GM19193 (cell line): ENCODE measurements around the gene RNASEL.

Experiments used
- POLR2A ChIP-seq: IDR thresholded peaks from 4 replicates; pipeline ENCODE4 v1.6.1; 2011; ENCODE audit not compliant: insufficient read depth, insufficient read length; ENCODE audit errors: extremely low read depth

Gene RNASEL

DNA sequence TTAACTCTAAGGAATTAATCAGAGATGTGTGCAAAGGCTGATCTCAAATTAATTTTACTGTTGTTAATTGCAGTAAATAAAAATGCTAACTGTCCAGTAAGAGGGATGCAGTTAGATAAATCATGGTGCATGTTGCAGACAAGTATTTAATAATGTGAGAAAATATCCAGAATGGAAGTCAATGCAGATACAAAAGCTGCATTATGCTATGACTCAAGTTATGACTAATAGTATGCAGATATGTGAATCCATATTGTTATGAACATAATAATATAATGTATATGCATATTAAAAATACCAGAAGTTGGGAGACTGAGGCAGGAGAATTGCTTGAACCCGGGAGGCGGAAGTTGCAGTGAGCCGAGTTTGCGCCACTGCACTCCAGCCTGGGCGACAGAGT lies 21.4 kb downstream of the RNASEL start:
- no peak for TF ChIP-seq POLR2A

DNA sequence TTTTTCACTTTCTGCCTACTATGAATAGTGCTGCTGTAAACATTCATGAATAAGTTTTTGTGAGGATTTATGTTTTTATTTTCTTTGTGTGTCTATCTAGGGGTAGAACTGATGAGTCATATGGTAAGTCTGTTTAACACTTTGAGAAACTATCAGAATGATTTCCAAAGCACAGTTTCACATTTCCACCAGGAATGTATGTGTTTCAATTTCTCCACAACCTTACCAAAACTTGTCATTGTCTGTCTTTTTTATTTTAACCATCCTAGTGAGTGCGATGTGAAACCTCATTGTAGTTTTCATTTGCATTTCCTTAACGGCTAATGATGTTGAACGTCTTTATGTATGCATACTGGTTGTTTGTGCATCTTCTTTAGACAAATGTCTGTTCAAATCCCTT lies 23.5 kb downstream of the RNASEL start:
- TF ChIP-seq POLR2A: no peak

DNA sequence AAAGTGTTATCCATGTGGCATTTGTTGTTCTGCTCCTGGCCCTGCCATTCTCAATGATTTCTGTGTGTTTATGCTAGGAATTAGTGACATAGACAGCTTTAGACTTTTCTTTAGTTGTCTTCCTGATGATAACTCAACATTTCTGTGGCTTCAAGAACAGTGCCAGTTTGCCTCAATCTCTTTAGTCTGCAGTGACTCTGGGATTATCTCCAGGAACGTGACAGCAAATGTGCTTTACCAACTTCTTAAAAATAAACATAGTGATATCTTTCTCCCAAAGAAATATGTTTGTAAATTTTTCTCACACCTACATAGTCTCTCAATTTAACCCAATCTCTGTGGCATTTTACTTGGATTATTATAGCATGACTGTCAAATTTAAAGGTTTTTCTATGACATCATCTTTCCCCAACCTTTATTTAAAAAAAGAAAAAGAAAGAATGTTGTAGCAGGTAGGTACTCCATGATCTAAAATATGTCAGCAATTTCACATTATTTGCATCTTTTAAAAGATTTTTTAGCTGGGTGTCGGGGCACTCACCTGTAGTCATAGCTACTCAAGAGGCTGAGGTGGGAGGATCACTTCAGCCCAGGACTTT lies 24.6 kb downstream of the RNASEL start:
- no peak for TF ChIP-seq POLR2A

DNA sequence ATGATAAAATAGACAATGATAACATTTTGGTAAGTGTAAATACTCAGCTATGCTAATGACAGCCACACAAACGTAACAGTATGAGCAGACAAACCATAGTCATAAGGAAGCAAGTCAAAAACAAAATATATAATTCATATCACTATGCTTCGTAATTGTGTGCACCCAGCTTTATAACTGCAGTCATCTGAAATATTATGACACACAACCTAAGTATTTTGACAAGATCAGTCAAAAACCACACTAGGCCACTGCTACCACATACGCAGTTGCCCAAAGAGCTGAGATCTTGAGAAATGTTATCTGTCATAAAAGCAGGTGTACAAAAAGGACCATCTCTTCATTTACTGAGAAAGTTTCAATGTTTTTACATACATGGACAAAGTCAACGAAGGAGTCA lies 26.0 kb downstream of the RNASEL start:
- TF ChIP-seq POLR2A: no peak

DNA sequence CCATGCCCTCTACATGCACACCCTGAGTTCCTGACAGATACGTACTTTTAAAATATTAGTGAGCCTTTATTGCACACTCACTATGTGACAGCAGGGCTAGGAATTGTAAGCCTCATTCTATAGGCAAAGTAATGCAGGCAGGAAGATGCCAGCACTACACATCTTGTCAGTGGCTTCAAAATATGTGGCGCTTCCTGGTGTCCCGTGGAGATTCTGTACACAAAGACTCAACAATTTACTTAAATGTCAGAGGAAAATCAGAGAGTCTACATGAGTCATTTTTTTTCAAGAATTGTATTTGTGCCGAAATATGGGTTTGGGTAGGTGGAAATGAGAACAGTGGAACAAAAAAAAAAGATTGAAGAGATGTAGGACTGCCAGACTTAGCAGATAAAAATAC lies 27.6 kb downstream of the RNASEL start:
- TF ChIP-seq POLR2A: no peak

DNA sequence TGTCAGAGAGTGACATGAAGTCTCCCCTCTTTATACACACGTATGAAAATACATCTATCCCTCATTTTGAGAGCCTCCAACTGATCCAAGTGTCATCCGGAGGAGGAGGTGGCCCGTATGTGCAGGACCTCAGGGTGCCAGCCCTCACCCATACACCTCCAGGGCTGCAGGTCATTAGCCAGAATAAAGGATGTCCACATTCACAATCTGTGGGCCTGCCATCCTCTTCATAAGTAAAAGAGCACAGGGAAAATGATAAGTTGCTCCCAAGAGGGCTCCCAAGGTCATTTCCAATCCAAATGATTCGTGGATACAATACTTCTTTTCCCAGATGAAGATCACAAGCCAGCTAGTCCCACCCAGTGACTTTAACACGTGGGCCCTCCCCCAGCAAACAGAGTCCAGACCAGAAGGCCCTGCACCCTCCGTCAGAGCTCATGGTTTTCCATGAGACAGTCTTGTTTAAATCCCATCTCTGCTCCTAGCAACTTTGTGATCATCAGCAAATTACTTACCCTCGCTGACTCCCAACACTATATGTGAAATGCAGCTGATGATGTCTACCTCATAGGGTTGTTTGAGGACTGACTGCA lies 28.6 kb downstream of the RNASEL start:
- TF ChIP-seq POLR2A: no peak

DNA sequence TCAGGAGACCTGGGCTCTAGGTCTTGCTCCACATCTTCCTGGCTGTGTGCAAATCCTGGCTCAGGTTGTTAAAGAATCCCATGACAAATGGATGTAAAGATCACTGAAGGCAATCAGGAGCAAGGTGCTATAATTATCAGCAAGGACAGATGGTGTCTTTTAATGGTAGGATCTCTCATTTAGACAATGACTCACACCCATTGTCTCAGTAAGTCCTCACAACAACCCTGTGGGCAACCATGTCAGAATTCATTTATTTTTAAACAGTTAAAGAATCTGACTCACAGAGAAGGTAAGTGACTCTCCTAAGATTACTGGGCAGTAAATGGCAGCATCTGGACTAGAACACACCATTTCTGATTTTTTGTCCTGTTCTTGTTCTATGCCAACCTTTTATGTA lies 32.8 kb downstream of the RNASEL start:
- TF ChIP-seq POLR2A: no peak

DNA sequence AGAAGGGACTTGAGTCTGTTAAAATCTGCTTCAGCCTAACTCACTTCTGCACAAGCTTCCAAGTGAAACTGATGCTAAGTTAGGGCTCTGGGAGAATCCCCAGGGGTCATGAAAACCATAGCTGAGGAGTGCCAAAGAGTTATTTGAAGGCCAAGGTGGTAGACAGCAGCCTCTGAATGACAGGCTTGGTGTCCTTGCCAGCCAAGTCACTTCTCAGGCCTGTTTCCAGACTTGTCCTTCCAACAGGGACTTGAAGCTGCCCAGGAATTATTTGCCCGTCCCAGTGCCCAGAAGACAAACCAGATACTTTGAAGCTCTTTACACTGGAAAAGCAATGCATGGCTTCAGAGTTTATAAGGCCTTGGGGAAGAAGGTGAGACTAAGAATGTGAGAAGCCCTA lies 33.6 kb downstream of the RNASEL start:
- no peak for TF ChIP-seq POLR2A

DNA sequence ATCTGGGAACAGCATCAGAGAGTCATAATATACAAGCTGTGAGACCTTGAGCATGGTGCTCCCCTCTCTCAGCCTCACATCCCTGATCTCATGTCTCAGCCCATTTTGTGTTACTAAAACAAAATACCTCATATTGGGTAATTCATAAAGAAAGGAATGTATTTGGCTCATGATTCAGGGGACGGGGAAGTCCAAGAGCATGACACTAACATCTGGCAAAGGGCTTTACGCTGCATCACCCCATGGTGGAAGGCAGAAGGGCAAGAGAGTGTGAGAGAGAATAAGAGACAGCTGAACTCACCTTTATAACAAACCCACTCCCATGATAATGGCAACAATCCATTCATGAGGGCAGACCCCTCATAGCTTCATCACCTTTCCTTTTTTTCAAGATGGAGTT lies 36.5 kb downstream of the RNASEL start:
- no peak for TF ChIP-seq POLR2A

DNA sequence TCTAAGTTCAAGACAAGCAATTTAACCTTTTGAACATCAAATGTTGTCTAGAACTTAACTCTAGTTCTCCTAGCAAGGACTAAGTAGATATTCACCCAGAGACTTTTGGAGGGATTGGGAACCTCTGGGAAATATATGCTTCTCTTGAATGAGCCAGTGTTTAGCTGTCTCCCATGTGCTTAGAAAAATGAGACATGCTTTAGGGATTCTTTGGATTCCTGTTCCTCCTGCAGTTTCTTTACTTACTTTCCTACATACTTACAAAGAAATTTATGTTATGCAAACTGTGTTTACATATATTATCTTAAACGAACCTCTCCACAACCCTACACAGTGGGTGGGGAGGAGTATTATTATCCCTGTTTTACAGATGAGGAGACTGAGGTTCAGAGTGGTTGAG lies 39.2 kb downstream of the RNASEL start:
- no peak for TF ChIP-seq POLR2A

DNA sequence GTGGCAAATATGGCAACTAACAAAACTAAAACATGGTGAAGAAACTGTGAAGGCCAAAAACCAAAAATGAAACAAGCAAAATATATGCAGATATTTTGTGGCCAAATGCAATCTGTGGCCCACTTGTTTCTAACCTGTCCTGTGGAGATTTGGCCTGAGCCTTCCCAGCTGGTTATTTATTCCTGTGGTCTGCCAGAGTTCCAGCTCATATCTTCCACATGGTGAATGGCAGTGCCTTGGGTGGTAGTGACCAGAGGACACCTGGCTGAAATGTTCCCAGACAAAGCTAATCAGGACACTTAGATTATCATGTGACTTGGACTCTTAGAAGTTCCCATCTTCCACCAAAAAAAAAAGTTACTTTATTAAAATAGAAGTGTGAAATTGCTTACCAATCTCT lies 39.7 kb downstream of the RNASEL start:
- TF ChIP-seq POLR2A: no peak

DNA sequence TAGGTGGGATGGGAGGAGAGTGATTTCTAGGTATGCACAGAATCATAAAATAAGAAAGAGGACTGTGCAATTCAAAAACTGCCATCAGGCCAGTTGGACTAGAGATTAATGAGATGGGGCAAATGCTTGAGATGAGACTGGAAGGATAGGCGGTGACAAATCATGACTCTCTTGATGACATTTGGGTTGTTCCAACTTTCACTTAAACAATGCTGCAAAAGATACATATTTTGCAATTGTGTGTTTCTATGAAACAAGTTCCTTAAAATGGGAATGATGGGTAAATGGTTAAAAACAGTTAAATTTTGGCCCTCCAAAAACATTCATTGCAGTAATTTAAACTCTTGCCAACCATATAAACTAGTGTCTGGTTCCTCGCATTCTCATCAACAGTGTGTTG lies 55.2 kb downstream of the RNASEL start:
- TF ChIP-seq POLR2A: no peak

DNA sequence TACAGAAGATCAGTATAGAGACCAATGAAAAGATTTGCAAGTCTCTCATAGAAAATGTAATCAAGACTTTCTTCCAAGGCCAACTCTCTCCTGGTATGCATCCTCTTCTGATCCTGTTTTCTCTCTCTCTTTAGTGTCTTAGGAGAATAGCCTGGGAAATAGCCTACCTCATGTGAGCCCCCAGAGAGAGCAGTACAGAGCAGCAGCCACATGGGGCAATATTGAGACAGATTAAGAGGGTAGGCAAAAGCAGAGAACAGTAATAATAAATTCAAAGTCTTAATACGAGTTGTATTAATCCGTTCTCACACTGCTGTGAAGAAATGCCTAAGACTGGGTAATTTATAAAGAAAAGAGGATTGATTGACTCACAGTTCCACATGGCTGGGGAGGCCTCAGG lies 61.4 kb downstream of the RNASEL start:
- TF ChIP-seq POLR2A: no peak

DNA sequence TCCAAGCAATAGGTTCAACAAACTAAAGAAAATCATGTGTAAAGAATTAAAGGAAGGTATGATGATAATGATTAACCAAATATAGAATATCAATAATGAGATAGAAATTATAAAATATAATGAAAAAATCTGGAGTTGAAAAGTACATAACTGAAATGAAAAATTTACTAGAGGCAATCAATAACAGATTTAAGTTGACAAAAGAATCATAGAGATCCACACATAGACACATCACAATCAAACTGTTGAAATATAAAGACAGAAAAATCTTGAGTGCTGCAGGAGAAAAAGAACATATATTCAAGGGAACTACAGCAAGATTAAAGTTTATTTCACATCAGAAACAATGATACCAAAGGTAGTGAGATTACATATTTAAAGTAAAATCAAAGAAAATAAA lies 63.7 kb downstream of the RNASEL start:
- TF ChIP-seq POLR2A: no peak
